Measurements from ENCODE around the gene MICAL3.

GRCh38 chr22:17884084-17884483 lies 140.3 kb downstream of the MICAL3 start:
- TF ChIP-seq YY1 (IDR thresholded peaks at IDR 0.05; ENCODE audit: insufficient read depth, insufficient read length) (no peak), ZNF274 (IDR thresholded peaks at IDR 0.05; ENCODE audit: low read depth, low read length) (no peak)

All from NT2/D1 (cell line).